RWPE2 (cell line): ENCODE results near the gene DHX58.
A peak's percentile ranks its signal among the peaks of the same experiment; 100 is the strongest.
"Not testable (repeated sequence)": the region's sequence is repeated elsewhere in the genome, so short reads cannot be mapped to it uniquely, and the experiment has no call there.

Experiments used
- ATAC-seq: fragments of 200-7000 bp; cut with Tn5 transposase; 3 replicates; pipeline ENCODE4 v1.9.1; 2021; ENCODE audit warnings: low read depth
- DNase-seq: peaks from one replicate; pipeline ENCODE4 v3.0.0-alpha.2; 2020; ENCODE audit warnings: low spot score
- H3K27ac ChIP-seq: fragments of 450-650 bp; 2 replicates; pipeline ENCODE4 v1.5.1; 2017; ENCODE audit warnings: mild to moderate bottlenecking; ENCODE audit not compliant: poor library complexity, severe bottlenecking
- H3K27me3 ChIP-seq: fragments of 250-450 bp; sonication (Bioruptor Pico); 2 replicates; pipeline ENCODE4 v1.5.1; 2021; ENCODE audit warnings: mild to moderate bottlenecking, moderate library complexity; ENCODE audit not compliant: insufficient read depth, poor library complexity, severe bottlenecking
- H3K36me3 ChIP-seq: fragments of 250-450 bp; sonication (Bioruptor Pico); 2 replicates; pipeline ENCODE4 v1.5.1; 2020; ENCODE audit warnings: low read depth, mild to moderate bottlenecking, moderate library complexity
- H3K4me1 ChIP-seq: fragments of 250-450 bp; sonication (Bioruptor Pico); 2 replicates; pipeline ENCODE4 v1.5.1; 2021; ENCODE audit warnings: mild to moderate bottlenecking, moderate library complexity; ENCODE audit not compliant: insufficient read depth, poor library complexity, severe bottlenecking
- H3K4me3 ChIP-seq: fragments of 250-450 bp; sonication (Bioruptor Pico); 2 replicates; pipeline ENCODE4 v1.5.1; 2021; ENCODE audit warnings: mild to moderate bottlenecking, moderate library complexity; ENCODE audit not compliant: severe bottlenecking
- H3K9me3 ChIP-seq: fragments of 250-450 bp; sonication (Bioruptor Pico); 2 replicates; pipeline ENCODE4 v1.5.1; 2021; ENCODE audit warnings: mild to moderate bottlenecking, moderate library complexity; ENCODE audit not compliant: severe bottlenecking
- CTCF ChIP-seq: fragments of 450-650 bp; IDR thresholded peaks from one replicate; pipeline ENCODE4 v1.5.1; 2017; ENCODE audit warnings: mild to moderate bottlenecking, moderate library complexity; ENCODE audit not compliant: poor library complexity, severe bottlenecking

The DHX58 gene

GRCh38 chr17:42153919-42154742 lies 41.6 kb upstream of the DHX58 start:
- H3K9me3 ChIP-seq: no peaks in the 10 kb centered on the region
- H3K27ac ChIP-seq: peak overlapping the region; percentile 21
- DNase-seq (no peak), ATAC-seq (no peak; the same call in 2 of the 3 replicates)
- H3K27me3 ChIP-seq: no peaks in the 10 kb centered on the region
- no peak for TF ChIP-seq CTCF
- peaks cover 4% of the 10 kb centered on the region for H3K36me3 ChIP-seq
- H3K4me1 ChIP-seq: peaks cover 6% of the 10 kb centered on the region
- H3K4me3 ChIP-seq: peak overlapping the region; percentile 74

- Histone ChIP-seq H3K4me3 (no peak overlapping the region), H3K27ac (no peak overlapping the region), H3K9me3 (no peaks in the 10 kb centered on the region), H3K27me3 (no peaks in the 10 kb centered on the region), H3K4me1 (no peaks in the 10 kb centered on the region), H3K36me3 (peaks cover 52% of the 10 kb centered on the region)
- DNase-seq: no peak
- ATAC-seq: no peak
- no peak for TF ChIP-seq CTCF
These were observed 34.5 kb upstream of the DHX58 start for GRCh38 chr17:42146911-42147607.

DNA sequence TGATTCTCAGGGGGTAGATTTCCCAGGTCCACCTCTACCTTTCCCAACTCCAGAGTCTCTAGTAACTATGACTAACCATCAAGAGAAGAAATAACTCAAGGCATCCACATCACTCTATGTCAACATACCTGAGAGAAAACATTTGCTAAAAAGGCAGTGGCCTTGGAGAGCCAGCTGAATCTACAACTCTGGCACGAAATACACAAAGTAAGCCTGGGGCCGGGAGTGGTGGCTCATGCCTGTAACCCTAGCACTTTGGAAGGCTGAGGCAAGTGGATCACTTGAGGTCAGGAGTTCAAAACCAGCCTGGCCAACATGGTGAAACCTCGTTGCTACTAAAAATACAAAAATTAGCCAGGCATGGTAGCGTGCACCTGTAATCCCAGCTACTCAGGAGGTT lies 30.6 kb upstream of the DHX58 start:
- not testable (repeated sequence) for DNase-seq, H3K4me1 ChIP-seq, H3K27me3 ChIP-seq, H3K27ac ChIP-seq, H3K4me3 ChIP-seq, H3K9me3 ChIP-seq
- H3K36me3 ChIP-seq: peaks cover 54% of the 10 kb centered on the region
- ATAC-seq: peak; percentile 41; the same call in 1 of the 3 replicates

GRCh38 chr17:42142371-42142896 lies 29.9 kb upstream of the DHX58 start:
- no peak; the same call in 2 of the 3 replicates for ATAC-seq
- no peak overlapping the region for H3K27ac ChIP-seq
- H3K27me3 ChIP-seq: no peaks in the 10 kb centered on the region
- DNase-seq: no peak
- H3K9me3 ChIP-seq: no peaks in the 10 kb centered on the region
- H3K4me3 ChIP-seq: no peak overlapping the region
- no peaks in the 10 kb centered on the region for H3K4me1 ChIP-seq
- no peak for TF ChIP-seq CTCF
- H3K36me3 ChIP-seq: peaks cover 55% of the 10 kb centered on the region

DNA sequence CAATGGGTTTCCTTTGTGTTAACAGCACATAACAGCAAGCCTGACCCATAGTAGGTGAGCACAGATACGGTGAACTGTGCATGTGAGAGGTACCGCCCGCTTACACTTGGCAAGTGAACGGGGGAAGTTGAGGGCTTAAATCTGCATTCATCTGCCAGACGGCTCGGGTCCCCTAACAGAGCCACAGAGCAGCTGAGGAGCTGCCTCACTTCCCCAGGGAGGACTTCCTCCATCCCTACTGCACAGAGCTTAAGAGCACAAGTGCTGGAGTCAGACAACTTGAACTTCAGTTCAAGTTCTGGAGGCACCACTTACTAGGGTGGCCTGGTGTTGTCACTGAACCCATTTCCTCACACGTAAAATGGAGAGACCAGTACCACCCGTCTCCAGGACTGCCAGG lies 28.9 kb upstream of the DHX58 start:
- DNase-seq: no peak
- H3K9me3 ChIP-seq: no peaks in the 10 kb centered on the region
- H3K27me3 ChIP-seq: no peaks in the 10 kb centered on the region
- TF ChIP-seq CTCF: no peak
- H3K4me3 ChIP-seq: no peak overlapping the region
- ATAC-seq: no peak
- no peak overlapping the region for H3K27ac ChIP-seq
- peaks cover 58% of the 10 kb centered on the region for H3K36me3 ChIP-seq
- H3K4me1 ChIP-seq: peaks cover under 1% of the 10 kb centered on the region

DNA sequence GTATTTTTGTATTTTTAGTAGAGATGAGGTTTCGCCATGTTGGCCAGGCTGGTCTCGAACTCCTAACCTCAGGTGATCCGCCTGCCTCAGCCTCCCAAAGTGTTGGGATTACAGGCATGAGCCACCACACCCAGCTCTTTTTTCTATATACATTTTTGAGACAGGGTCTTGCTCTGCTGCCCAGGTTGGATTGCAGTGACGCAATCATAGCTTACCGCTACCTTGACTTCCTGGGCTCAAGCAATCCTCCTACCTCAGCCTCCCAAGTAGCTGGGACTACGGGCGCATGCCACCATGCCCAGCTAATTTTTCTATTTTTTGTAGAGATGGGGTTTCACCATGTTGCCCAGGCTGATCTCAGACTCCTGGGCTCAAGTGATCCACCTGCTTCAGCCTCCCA lies 28.2 kb upstream of the DHX58 start:
- not testable (repeated sequence) for DNase-seq, H3K4me3 ChIP-seq, H3K4me1 ChIP-seq, H3K27ac ChIP-seq, ATAC-seq, H3K9me3 ChIP-seq, H3K27me3 ChIP-seq
- peaks cover 52% of the 10 kb centered on the region for H3K36me3 ChIP-seq
